ENCODE results near the gene TRMT61A.
A peak's percentile ranks its signal among the peaks of the same experiment; 100 is the strongest.

Gene TRMT61A

GRCh38 chr14:103532216-103533136 lies 3.5 kb downstream of the TRMT61A start:
- no peak for DNase-seq
- in situ Hi-C loops (cut with MboI; ENCODE audit: low pct_unique_long_range_greater_than_20kb, low sequenced_read_pairs): no loop called here

GRCh38 chr14:103533137-103533998 lies 4.4 kb downstream of the TRMT61A start:
- in situ Hi-C loops (cut with MboI; ENCODE audit: low pct_unique_long_range_greater_than_20kb, low sequenced_read_pairs): no loop called here
- DNase-seq: no peak

- in situ Hi-C loops (cut with MboI; ENCODE audit: low pct_unique_long_range_greater_than_20kb, low sequenced_read_pairs): no loop called here
- no peak for DNase-seq
These were observed 5.1 kb downstream of the TRMT61A start for GRCh38 chr14:103533999-103534575.

GRCh38 chr14:103534576-103535061 lies 5.6 kb downstream of the TRMT61A start:
- no peak for DNase-seq
- in situ Hi-C loops (cut with MboI; ENCODE audit: low pct_unique_long_range_greater_than_20kb, low sequenced_read_pairs): no loop called here

- in situ Hi-C loops (cut with MboI; ENCODE audit: low pct_unique_long_range_greater_than_20kb, low sequenced_read_pairs): no loop called here
- no peak for DNase-seq
These were observed 6.3 kb downstream of the TRMT61A start for GRCh38 chr14:103535081-103535890.

GRCh38 chr14:103535891-103536565 lies 7.0 kb downstream of the TRMT61A start:
- in situ Hi-C loops (cut with MboI; ENCODE audit: low pct_unique_long_range_greater_than_20kb, low sequenced_read_pairs): no loop called here
- DNase-seq: no peak

- in situ Hi-C loops (cut with MboI; ENCODE audit: low pct_unique_long_range_greater_than_20kb, low sequenced_read_pairs): no loop called here
- DNase-seq: no peak
These were observed 7.7 kb downstream of the TRMT61A start for GRCh38 chr14:103536693-103537092.

GRCh38 chr14:103537175-103537990 lies 8.4 kb downstream of the TRMT61A start:
- in situ Hi-C loops (cut with MboI; ENCODE audit: low pct_unique_long_range_greater_than_20kb, low sequenced_read_pairs): no loop called here
- DNase-seq: no peak

- no peak for DNase-seq
- in situ Hi-C loops (cut with MboI; ENCODE audit: low pct_unique_long_range_greater_than_20kb, low sequenced_read_pairs): no loop called here
These were observed 9.5 kb downstream of the TRMT61A start for GRCh38 chr14:103538291-103539055.

GRCh38 chr14:103539056-103539825 lies 10.2 kb downstream of the TRMT61A start:
- in situ Hi-C loops (cut with MboI; ENCODE audit: low pct_unique_long_range_greater_than_20kb, low sequenced_read_pairs): no loop called here
- peak; percentile 9 for DNase-seq

GRCh38 chr14:103540821-103541708 lies 12.1 kb downstream of the TRMT61A start:
- in situ Hi-C loops (cut with MboI; ENCODE audit: low pct_unique_long_range_greater_than_20kb, low sequenced_read_pairs): no loop called here
- no peak for DNase-seq

- no peak for DNase-seq
These were observed 13.0 kb downstream of the TRMT61A start for GRCh38 chr14:103541709-103542604.

GRCh38 chr14:103542605-103543088 lies 13.7 kb downstream of the TRMT61A start:
- in situ Hi-C loops (cut with MboI; ENCODE audit: low pct_unique_long_range_greater_than_20kb, low sequenced_read_pairs): no loop called here
- no peak for DNase-seq

More at GRCh38 chr14:103541709-103542604, 13.0 kb downstream of the TRMT61A start:
- in situ Hi-C loops (cut with MboI; ENCODE audit: low pct_unique_long_range_greater_than_20kb, low sequenced_read_pairs): no loop called here

GRCh38 chr14:103543140-103543539 lies 14.1 kb downstream of the TRMT61A start:
- in situ Hi-C loops (cut with MboI; ENCODE audit: low pct_unique_long_range_greater_than_20kb, low sequenced_read_pairs): no loop called here
- no peak for DNase-seq

Data from KBM-7 (cell line).